HG03159 (cell line): Measurements from ENCODE around the gene SFXN1.
"Not testable (repeated sequence)": the region's sequence is repeated elsewhere in the genome, so short reads cannot be mapped to it uniquely, and the experiment has no call there.

Source experiments
- ATAC-seq: cut with Tn5 transposase; IDR thresholded peaks from one replicate; pipeline ENCODE4 v1.9.1; 2021; ENCODE audit warnings: mild to moderate bottlenecking, moderate library complexity; ENCODE audit not compliant: unreplicated experiment

SFXN1 gene

GRCh38 chr5:175478384-175479124 is at the start of gene SFXN1:
Gene SFXN1, plus strand, starts transcription at chr5:175478560. Its CDS starts 13,544 bp downstream, at chr5:175492104.
- peak; percentile 92 for ATAC-seq

- no peak for ATAC-seq
Observed at GRCh38 chr5:175434800-175435199, 43.6 kb upstream of the SFXN1 start.

- no peak for ATAC-seq
Observed at GRCh38 chr5:175436359-175436758, 42.0 kb upstream of the SFXN1 start.

GRCh38 chr5:175438234-175438857 is 40.0 kb upstream of the SFXN1 start:
- ATAC-seq, result no peak

GRCh38 chr5:175443514-175444059 is 34.8 kb upstream of the SFXN1 start:
- ATAC-seq, result no peak

- no peak for ATAC-seq
Observed at GRCh38 chr5:175444060-175444904, 34.1 kb upstream of the SFXN1 start, which contains the start of gene DRD1. Gene DRD1, minus strand, starts transcription at chr5:175444182. Its CDS starts 1,083 bp downstream, at chr5:175443099.

GRCh38 chr5:175444905-175445456 is 33.4 kb upstream of the SFXN1 start:
- ATAC-seq, result no peak

GRCh38 chr5:175446378-175446777 is 32.0 kb upstream of the SFXN1 start:
- ATAC-seq, result not testable (repeated sequence)

- ATAC-seq, result no peak
Observed at GRCh38 chr5:175447571-175447970, 30.8 kb upstream of the SFXN1 start.

GRCh38 chr5:175448276-175448675 is 30.1 kb upstream of the SFXN1 start:
- ATAC-seq, result no peak

- ATAC-seq, result no peak
Observed at GRCh38 chr5:175452166-175452565, 26.2 kb upstream of the SFXN1 start.

- ATAC-seq, result not testable (repeated sequence)
Observed at GRCh38 chr5:175454338-175454737, 24.0 kb upstream of the SFXN1 start.

GRCh38 chr5:175456105-175456742 is 22.1 kb upstream of the SFXN1 start:
- ATAC-seq, result no peak

- ATAC-seq, result peak; percentile 83
Observed at GRCh38 chr5:175457466-175457865, 20.9 kb upstream of the SFXN1 start.

- ATAC-seq, result no peak
Observed at GRCh38 chr5:175460126-175460525, 18.2 kb upstream of the SFXN1 start.

- no peak for ATAC-seq
Observed at GRCh38 chr5:175460552-175460951, 17.8 kb upstream of the SFXN1 start.

- ATAC-seq, result no peak
Observed at GRCh38 chr5:175461370-175461769, 17.0 kb upstream of the SFXN1 start.

GRCh38 chr5:175463641-175464040 is 14.7 kb upstream of the SFXN1 start:
- no peak for ATAC-seq

- ATAC-seq, result peak; percentile 98
Observed at GRCh38 chr5:175464074-175464941, 14.1 kb upstream of the SFXN1 start.

- ATAC-seq, result no peak
Observed at GRCh38 chr5:175464942-175465233, 13.5 kb upstream of the SFXN1 start.
